Measurements from ENCODE around the gene RAB8A.
A peak's percentile ranks its signal among the peaks of the same experiment; 100 is the strongest.

RAB8A gene

GRCh38 chr19:16133818-16134217, 22.1 kb downstream of the RAB8A start:
- no peak for DNase-seq (ENCODE audit: low spot score)
- in situ Hi-C loops (cut with MboI; ENCODE audit: low pct_unique_long_range_greater_than_20kb, low sequenced_read_pairs, unreplicated experiment) = no loop called here
- TF ChIP-seq, protein P1, sequence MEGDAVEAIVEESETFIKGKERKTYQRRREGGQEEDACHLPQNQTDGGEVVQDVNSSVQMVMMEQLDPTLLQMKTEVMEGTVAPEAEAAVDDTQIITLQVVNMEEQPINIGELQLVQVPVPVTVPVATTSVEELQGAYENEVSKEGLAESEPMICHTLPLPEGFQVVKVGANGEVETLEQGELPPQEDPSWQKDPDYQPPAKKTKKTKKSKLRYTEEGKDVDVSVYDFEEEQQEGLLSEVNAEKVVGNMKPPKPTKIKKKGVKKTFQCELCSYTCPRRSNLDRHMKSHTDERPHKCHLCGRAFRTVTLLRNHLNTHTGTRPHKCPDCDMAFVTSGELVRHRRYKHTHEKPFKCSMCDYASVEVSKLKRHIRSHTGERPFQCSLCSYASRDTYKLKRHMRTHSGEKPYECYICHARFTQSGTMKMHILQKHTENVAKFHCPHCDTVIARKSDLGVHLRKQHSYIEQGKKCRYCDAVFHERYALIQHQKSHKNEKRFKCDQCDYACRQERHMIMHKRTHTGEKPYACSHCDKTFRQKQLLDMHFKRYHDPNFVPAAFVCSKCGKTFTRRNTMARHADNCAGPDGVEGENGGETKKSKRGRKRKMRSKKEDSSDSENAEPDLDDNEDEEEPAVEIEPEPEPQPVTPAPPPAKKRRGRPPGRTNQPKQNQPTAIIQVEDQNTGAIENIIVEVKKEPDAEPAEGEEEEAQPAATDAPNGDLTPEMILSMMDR (IDR thresholded peaks at IDR 0.05; ENCODE audit: extremely low read depth, insufficient read depth, missing control alignments) = no peak

DNA sequence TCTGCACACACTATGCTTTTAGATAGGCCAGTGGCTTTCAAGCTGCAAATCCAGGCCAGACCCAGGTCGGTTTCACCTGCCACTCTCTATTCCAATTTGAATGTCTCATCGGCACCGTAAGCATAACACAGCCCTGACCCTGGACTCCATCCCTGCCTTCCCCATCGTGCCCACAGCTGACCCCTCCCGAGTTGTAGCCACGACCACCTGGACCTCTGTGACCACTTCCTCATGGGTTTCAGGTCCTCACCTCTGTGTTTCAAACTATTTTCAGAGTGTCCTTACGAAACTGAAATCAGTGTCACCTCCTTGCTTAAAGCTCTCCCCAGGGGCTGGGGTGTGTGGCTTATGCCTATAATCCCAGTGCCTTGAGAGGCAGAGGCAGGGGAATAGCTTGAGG, 22.8 kb downstream of the RAB8A start:
- in situ Hi-C loops (cut with MboI; ENCODE audit: low pct_unique_long_range_greater_than_20kb, low sequenced_read_pairs, unreplicated experiment) = no loop called here
- TF ChIP-seq, protein P1 (IDR thresholded peaks at IDR 0.05; ENCODE audit: extremely low read depth, insufficient read depth, missing control alignments) = no peak
- DNase-seq (ENCODE audit: low spot score) = peak; percentile 60

GRCh38 chr19:16135430-16136127, 23.9 kb downstream of the RAB8A start:
- DNase-seq (ENCODE audit: low spot score) = no peak
- in situ Hi-C loops (cut with MboI; ENCODE audit: low pct_unique_long_range_greater_than_20kb, low sequenced_read_pairs, unreplicated experiment) = no loop called here
- TF ChIP-seq, protein P1 (IDR thresholded peaks at IDR 0.05; ENCODE audit: extremely low read depth, insufficient read depth, missing control alignments) = no peak

- in situ Hi-C loops (cut with MboI; ENCODE audit: low pct_unique_long_range_greater_than_20kb, low sequenced_read_pairs, unreplicated experiment) = no loop called here
- DNase-seq (ENCODE audit: low spot score) = no peak
- TF ChIP-seq, protein P1 (IDR thresholded peaks at IDR 0.05; ENCODE audit: extremely low read depth, insufficient read depth, missing control alignments) = no peak
Observed at GRCh38 chr19:16136185-16136999, 24.7 kb downstream of the RAB8A start.

DNA sequence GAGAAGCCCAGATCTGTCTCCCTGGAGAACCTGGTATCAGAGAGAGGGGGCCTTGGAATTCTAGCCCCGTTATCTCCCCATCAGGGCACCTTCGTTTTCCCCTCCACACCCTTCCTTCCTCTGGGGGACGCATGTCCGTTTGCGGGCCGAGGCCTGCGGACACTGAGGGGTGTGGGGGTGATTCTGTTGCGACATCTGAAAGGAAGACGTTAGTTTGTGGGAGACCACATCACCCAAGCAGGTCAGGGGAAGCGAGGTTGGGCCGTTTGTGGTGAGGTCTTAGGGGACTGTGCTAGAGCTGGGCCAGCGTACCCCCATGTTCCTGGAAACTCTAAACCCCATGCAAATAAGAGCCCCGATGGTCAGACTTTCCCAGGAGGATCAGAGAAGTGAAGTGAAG, 28.1 kb downstream of the RAB8A start:
- in situ Hi-C loops (cut with MboI; ENCODE audit: low pct_unique_long_range_greater_than_20kb, low sequenced_read_pairs, unreplicated experiment) = no loop called here
- TF ChIP-seq, protein P1 (IDR thresholded peaks at IDR 0.05; ENCODE audit: extremely low read depth, insufficient read depth, missing control alignments) = no peak
- DNase-seq (ENCODE audit: low spot score) = peak; percentile 49

GRCh38 chr19:16141043-16141442, 29.4 kb downstream of the RAB8A start:
- DNase-seq (ENCODE audit: low spot score) = peak; percentile 57

More at GRCh38 chr19:16141043-16141442, 29.4 kb downstream of the RAB8A start:
- TF ChIP-seq, protein P1 (IDR thresholded peaks at IDR 0.05; ENCODE audit: extremely low read depth, insufficient read depth, missing control alignments) = peak; percentile 33
- in situ Hi-C loops (cut with MboI; ENCODE audit: low pct_unique_long_range_greater_than_20kb, low sequenced_read_pairs, unreplicated experiment) = no loop called here

Data from GM13977 (cell line).